ENCODE data around the gene ULK4.
"Not testable (repeated sequence)": the region's sequence is repeated elsewhere in the genome, so short reads cannot be mapped to it uniquely, and the experiment has no call there.

Gene ULK4

GRCh38 chr3:41872157-41872556 lies 89.7 kb downstream of the ULK4 start:
- no peak for DNase-seq (ENCODE audit: low read depth in 2 of 2)

DNA sequence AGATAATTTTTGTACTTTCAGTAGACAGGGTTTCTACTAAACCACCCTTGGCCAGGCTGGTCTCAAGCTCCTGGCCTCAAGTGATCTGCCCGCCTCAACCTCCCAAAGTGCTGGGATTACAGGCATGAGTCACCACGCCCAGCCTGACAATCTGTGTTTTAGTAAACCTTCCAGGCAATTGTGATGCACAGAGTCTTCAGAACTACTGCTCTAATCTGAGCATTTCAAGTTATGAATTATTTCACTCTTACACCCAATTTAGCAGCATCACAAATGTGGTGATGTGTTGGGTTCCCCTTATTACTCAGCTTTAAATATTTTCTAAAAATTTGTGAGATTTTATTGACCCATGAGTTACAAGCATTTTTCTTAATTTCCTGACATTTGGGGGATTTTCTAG lies 94.4 kb downstream of the ULK4 start:
- DNase-seq (ENCODE audit: low read depth in 2 of 2) = no peak

GRCh38 chr3:41866298-41866697 lies 95.6 kb downstream of the ULK4 start:
- no peak for DNase-seq (ENCODE audit: low read depth in 2 of 2)

DNA sequence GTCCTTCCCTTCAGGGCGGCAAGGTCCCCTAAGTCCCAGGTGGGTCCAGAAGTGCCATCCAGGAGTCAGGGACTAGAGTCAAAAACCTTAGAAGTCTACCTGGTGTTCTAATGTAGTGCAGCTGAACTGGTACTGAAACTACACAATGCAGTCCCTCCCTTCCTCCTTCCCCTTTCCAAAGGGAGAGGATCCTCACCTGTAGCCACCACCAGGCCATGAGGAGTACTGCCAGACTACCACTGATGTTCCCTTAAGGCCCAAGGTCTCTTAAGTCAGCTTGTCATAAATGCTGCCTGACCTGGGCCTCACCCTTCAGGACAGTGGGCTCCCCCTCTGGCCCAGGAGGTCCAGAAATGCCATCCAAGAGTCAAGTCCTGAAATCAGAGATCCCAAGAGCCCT lies 98.9 kb downstream of the ULK4 start:
- DNase-seq (ENCODE audit: low read depth in 2 of 2) = no peak

DNA sequence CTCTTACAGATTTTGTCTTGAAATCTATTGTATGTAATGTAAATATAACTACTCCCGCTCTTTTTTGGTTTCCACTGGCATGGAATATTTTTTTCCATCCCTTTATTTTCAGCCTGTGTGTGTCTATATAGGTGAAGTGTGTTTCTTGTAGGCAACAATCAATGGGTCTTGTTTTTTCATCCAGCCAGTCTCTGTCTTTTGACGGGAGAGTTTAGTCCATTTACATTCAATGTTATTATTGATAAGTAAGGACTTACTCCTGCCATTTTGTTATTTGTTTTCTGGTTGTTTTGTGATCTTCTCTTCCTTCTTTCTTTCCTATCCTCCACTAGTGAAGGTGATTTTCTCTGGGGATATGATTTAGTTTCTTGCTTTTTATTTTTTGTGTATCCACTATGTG lies 101.4 kb downstream of the ULK4 start:
- DNase-seq (ENCODE audit: low read depth in 2 of 2) = not testable (repeated sequence)

- no peak for DNase-seq (ENCODE audit: low read depth in 2 of 2)
Measured at GRCh38 chr3:41854956-41855355, 106.9 kb downstream of the ULK4 start.

- no peak for DNase-seq (ENCODE audit: low read depth in 2 of 2)
Measured at GRCh38 chr3:41853540-41854196, 108.2 kb downstream of the ULK4 start.

DNA sequence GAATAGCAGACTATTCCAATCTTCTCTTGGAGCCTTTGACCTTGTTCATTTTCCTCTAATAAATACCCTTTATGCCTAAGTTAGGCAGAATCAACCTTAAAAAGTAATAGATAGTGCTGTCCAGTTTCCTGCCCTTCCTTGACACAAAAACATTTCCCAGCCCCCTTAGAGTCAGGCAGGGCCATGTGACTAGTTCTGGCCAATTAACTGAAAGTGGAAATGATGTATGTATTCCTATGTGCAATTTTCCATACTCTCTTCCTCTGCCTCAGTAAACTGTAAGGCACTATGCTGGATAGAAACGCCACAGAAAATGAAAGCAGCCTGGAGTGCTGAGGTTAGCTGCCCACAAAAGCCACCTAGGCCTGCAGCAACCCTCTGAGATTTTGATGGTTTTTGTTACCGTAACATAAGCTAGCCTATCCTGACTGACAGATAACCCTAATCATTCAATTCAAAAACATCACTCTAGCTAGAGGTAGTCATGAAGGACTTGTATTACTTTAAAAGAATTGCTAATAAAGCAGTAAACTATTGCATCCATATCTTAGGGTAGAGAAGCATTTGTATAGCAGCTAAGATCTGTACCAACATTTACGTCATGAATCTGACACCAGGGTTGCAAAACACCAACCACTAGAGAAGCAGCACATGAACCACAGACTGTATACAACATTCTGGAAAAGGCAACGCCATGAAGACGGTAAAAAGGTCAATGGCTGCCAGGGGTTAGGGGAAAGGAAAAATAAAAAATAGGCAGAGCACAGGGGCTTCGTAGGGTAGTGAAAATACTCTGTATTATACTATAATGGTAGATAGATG lies 112.9 kb downstream of the ULK4 start:
- no peak for DNase-seq (ENCODE audit: low read depth in 2 of 2)

DNA sequence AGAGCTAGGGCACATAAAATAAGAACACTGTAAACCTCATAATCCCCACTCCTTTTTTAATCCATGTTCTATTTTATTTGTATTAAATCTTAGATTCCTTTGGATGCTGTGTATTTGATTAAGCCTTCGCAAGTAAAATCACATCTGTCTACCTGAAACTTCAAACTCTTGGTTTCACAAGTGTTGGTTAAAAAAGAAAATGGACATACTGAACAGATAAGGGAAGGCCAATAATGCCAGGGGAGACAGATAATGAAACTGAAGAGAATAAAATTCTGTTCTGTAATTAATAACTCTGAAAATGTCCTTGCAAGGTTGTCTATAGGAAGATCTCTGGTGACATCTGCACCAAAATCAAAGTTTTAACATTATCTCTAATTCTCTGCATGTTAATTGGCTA lies 114.2 kb downstream of the ULK4 start:
- DNase-seq (ENCODE audit: low read depth in 2 of 2) = no peak

DNA sequence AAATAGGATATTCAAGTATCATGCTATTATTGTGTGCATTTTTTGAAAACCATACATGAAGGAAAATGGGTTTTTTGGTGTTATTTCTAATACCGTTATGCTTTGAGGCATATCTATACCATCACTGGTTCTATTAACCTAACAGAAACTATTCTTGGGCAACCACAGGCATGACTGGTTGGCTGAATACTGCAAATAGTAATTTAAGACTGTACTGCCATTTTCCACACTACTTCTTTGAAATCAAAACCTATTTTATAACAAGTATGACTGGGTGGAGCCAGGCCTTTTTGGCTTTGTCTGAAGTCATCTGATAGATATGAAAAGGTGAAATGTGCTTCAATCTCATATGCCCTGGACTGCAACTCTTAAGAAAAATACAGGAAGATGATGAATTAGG lies 115.1 kb downstream of the ULK4 start:
- DNase-seq (ENCODE audit: low read depth in 2 of 2) = no peak

DNA sequence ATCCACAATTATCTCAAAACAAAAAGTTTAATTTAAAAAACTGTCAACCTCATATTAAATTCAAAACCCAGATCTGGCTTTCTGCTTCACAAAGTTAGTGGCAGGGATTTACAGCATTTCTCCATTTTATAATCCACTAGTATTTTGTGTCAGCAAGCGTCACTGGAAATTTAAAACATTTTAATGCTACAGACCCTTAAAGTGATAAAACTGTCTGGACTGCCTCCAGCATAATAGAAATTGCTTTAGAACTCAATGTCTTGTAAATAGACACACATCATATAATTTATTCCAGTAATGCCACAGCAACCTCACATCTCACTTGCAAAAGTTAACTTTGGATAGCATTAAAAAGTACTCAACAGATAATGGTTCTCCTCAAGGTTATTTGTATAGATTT lies 116.1 kb downstream of the ULK4 start:
- no peak for DNase-seq (ENCODE audit: low read depth in 2 of 2)

DNA sequence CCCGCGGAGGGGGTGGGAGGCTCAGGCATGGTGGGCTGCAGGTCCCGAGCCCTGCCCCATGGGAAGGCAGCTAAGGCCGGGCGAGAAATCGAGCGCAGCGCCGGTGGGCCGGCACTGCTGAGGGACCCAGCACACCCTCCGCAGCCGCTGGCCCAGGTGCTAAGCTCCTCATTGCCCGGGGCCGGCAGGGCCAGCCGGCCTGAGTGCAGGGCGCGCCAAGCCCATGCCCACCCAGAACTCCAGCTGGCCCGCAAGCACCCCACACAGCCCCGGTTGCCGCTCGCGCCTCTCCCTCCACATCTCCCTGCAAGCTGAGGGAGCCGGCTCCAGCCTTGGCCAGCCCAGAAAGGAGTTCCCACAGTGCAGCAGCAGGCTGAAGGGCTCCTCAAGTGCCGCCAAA lies 117.6 kb downstream of the ULK4 start:
- DNase-seq (ENCODE audit: low read depth in 2 of 2) = not testable (repeated sequence)

GRCh38 chr3:41840936-41841668 lies 120.8 kb downstream of the ULK4 start:
- DNase-seq (ENCODE audit: low read depth in 2 of 2) = not testable (repeated sequence)

- DNase-seq (ENCODE audit: low read depth in 2 of 2) = no peak
Measured at GRCh38 chr3:41836360-41837134, 125.4 kb downstream of the ULK4 start.

- no peak for DNase-seq (ENCODE audit: low read depth in 2 of 2)
Measured at GRCh38 chr3:41833628-41834027, 128.3 kb downstream of the ULK4 start.

GRCh38 chr3:41819236-41819635 lies 142.7 kb downstream of the ULK4 start:
- DNase-seq (ENCODE audit: low read depth in 2 of 2) = no peak

- no peak for DNase-seq (ENCODE audit: low read depth in 2 of 2)
Measured at GRCh38 chr3:41808618-41809017, 153.3 kb downstream of the ULK4 start.

DNA sequence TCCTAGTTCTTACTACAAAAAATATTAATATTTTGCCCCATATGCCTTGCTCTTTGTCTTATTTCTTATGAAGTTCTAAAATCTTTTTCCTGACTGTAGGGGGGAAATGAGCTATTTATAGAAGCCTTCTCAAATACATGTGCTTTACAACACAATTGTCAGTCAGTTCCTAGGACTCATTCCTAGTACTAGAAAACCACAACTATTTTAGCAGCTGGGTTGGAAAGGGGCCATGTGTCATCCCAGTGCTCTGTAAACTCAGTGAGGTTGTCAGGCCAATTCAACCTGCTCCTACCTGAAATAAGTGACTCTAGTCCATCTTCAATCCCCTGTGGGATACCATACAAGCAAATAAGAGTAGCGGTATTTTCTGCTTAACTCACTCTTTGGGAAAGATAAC lies 153.8 kb downstream of the ULK4 start:
- no peak for DNase-seq (ENCODE audit: low read depth in 2 of 2)

GRCh38 chr3:41794748-41795589 lies 166.9 kb downstream of the ULK4 start:
- DNase-seq (ENCODE audit: low read depth in 2 of 2) = no peak

GRCh38 chr3:41792806-41793205 lies 169.1 kb downstream of the ULK4 start:
- no peak for DNase-seq (ENCODE audit: low read depth in 2 of 2)

DNA sequence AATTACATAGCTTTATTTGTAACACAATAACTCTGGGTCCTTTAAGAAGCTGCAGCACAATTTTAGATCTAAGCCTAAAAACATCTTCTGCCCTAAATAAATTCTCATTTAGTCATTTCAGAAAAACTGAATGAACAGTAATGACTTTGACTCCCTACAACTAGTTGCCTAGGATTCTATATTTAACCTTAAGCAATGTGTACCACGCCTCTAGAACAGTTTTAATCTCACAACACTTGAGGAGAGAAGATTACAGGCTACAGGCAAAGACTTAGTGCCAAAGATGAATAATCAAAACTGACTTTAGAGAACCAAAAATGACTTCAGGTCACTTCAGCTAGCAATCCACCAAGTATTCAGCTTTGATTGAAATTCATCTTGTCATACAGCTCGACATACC lies 192.8 kb downstream of the ULK4 start:
- DNase-seq (ENCODE audit: low read depth in 2 of 2) = no peak
